H9 (cell line): ENCODE data around the gene PCDHGA8. TPM values are rescaled to one million over a fixed set of nuclear protein-coding genes. Genes with fewer than 3 reads are reported as not detected.

Experiments
- DNase-seq: peaks from one replicate; pipeline ENCODE4 v3.0.0-alpha.2; 2017
- H2AFZ ChIP-seq: one replicate; pipeline ENCODE4 v1.6.1; 2013; ENCODE audit warnings: mild to moderate bottlenecking, low read length, control low read depth, moderate library complexity
- H2AK5ac ChIP-seq: 2 replicates; pipeline ENCODE4 v1.6.1; 2013; ENCODE audit warnings: low read length, control low read depth, mixed read lengths; ENCODE audit not compliant: insufficient read length
- H2BK120ac ChIP-seq: one replicate; pipeline ENCODE4 v1.6.1; 2013; ENCODE audit warnings: low read depth, mild to moderate bottlenecking, low read length, control low read depth, inconsistent platforms; ENCODE audit not compliant: poor library complexity, severe bottlenecking
- H2BK12ac ChIP-seq: 2 replicates; pipeline ENCODE4 v1.6.1; 2013; ENCODE audit warnings: low read length, control low read depth, mixed read lengths, low read depth; ENCODE audit not compliant: insufficient read length
- H2BK15ac ChIP-seq: 2 replicates; pipeline ENCODE4 v1.6.1; 2013; ENCODE audit warnings: low read depth, low read length, control low read depth
- H2BK20ac ChIP-seq: one replicate; pipeline ENCODE4 v1.6.1; 2013; ENCODE audit warnings: low read depth, mild to moderate bottlenecking, low read length, control low read depth, inconsistent platforms; ENCODE audit not compliant: poor library complexity, severe bottlenecking
- H2BK5ac ChIP-seq: 2 replicates; pipeline ENCODE4 v1.6.1; 2013; ENCODE audit warnings: low read length, control low read depth, mixed read lengths; ENCODE audit not compliant: insufficient read length
- H3K14ac ChIP-seq: 2 replicates; pipeline ENCODE4 v1.6.1; 2013; ENCODE audit warnings: low read length, control low read depth; ENCODE audit not compliant: insufficient read depth
- H3K18ac ChIP-seq: 2 replicates; pipeline ENCODE4 v1.6.1; 2013; ENCODE audit warnings: low read depth, mild to moderate bottlenecking, mixed read lengths, low read length, control low read depth; ENCODE audit not compliant: insufficient read length
- H3K23ac ChIP-seq: 2 replicates; pipeline ENCODE4 v1.6.1; 2013; ENCODE audit warnings: low read length, control low read depth, mixed read lengths, low read depth; ENCODE audit not compliant: insufficient read length
- H3K23me2 ChIP-seq: 2 replicates; pipeline ENCODE4 v1.6.1; 2013; ENCODE audit warnings: low read depth, mild to moderate bottlenecking, mixed read lengths, low read length, control low read depth; ENCODE audit not compliant: insufficient read length, poor library complexity, severe bottlenecking
- H3K27ac ChIP-seq: 2 replicates; pipeline ENCODE4 v1.5.1; 2013; ENCODE audit warnings: low read length, control low read depth, mixed read lengths, low read depth; ENCODE audit not compliant: insufficient read length
- H3K27me3 ChIP-seq: 2 replicates; pipeline ENCODE4 v1.6.1; 2013; ENCODE audit warnings: low read length, control low read depth, inconsistent platforms; ENCODE audit not compliant: insufficient read depth
- H3K4ac ChIP-seq: 2 replicates; pipeline ENCODE4 v1.6.1; 2013; ENCODE audit warnings: low read depth, mild to moderate bottlenecking, control low read depth, inconsistent platforms, low read length, moderate library complexity
- H3K4me1 ChIP-seq: 2 replicates; pipeline ENCODE4 v1.6.1; 2013; ENCODE audit warnings: low read length, control low read depth, inconsistent platforms; ENCODE audit not compliant: insufficient read depth
- H3K4me2 ChIP-seq: 2 replicates; pipeline ENCODE4 v1.6.1; 2013; ENCODE audit warnings: low read length, control low read depth, mixed read lengths; ENCODE audit not compliant: insufficient read length, insufficient read depth
- H3K56ac ChIP-seq: 2 replicates; pipeline ENCODE4 v1.6.1; 2013; ENCODE audit warnings: low read depth, mild to moderate bottlenecking, mixed read lengths, low read length, control low read depth; ENCODE audit not compliant: insufficient read length
- H3K79me1 ChIP-seq: 2 replicates; pipeline ENCODE4 v1.6.1; 2013; ENCODE audit warnings: low read depth, mild to moderate bottlenecking, moderate library complexity, low read length, control low read depth, inconsistent platforms; ENCODE audit not compliant: insufficient read depth, poor library complexity, severe bottlenecking
- H3K79me2 ChIP-seq: 2 replicates; pipeline ENCODE4 v1.6.1; 2013; ENCODE audit warnings: low read length, control low read depth, inconsistent platforms; ENCODE audit not compliant: insufficient read depth
- H3K9ac ChIP-seq: 2 replicates; pipeline ENCODE4 v1.6.1; 2013; ENCODE audit warnings: low read length, control low read depth, mixed read lengths; ENCODE audit not compliant: insufficient read length; ENCODE audit errors: extremely low read depth
- H3K9me3 ChIP-seq: one replicate; pipeline ENCODE4 v1.6.1; 2013; ENCODE audit warnings: low read depth, low read length, inconsistent platforms; ENCODE audit not compliant: control insufficient read depth
- H3T11ph ChIP-seq: one replicate; pipeline ENCODE4 v1.6.1; 2013; ENCODE audit warnings: mild to moderate bottlenecking, low read length, control low read depth, inconsistent platforms
- H4K20me1 ChIP-seq: one replicate; pipeline ENCODE4 v1.6.1; 2013; ENCODE audit not compliant: control insufficient read depth, insufficient read length, insufficient read depth
- H4K5ac ChIP-seq: 2 replicates; pipeline ENCODE4 v1.6.1; 2013; ENCODE audit warnings: low read depth, mild to moderate bottlenecking, mixed read lengths, low read length, control low read depth; ENCODE audit not compliant: insufficient read length
- H4K8ac ChIP-seq: replicated peaks from 2 replicates; pipeline ENCODE4 v1.6.1; 2013; ENCODE audit warnings: low read length, control low read depth, mixed read lengths, low read depth; ENCODE audit not compliant: insufficient read length
- H4K91ac ChIP-seq: 2 replicates; pipeline ENCODE4 v1.6.1; 2013; ENCODE audit warnings: low read depth, mild to moderate bottlenecking, moderate library complexity, mixed read lengths, low read length, control low read depth; ENCODE audit not compliant: insufficient read length
- H3K27ac Mint-ChIP-seq, 3 experiments: 2 replicates in 2 of 3; 3 replicates in 1 of 3; pipeline ENCODE4 v1.8.0; 2020 to 2021; ENCODE audit warnings: mixed read lengths in 3 of 3, mild to moderate bottlenecking in 1 of 3, moderate library complexity in 1 of 3
- H3K27me3 Mint-ChIP-seq: 2 replicates; pipeline ENCODE4 v1.8.0; 2021; ENCODE audit warnings: low read depth, mild to moderate bottlenecking, moderate library complexity, mixed read lengths
- H3K36me3 Mint-ChIP-seq, 3 experiments: 2 replicates in 2 of 3; 3 replicates in 1 of 3; pipeline ENCODE4 v1.8.0; 2020 to 2021; ENCODE audit warnings: low read depth in 3 of 3, mixed read lengths in 3 of 3; ENCODE audit not compliant: insufficient read depth in 1 of 3
- H3K4me1 Mint-ChIP-seq, 2 experiments: 2 replicates each; pipeline ENCODE4 v1.8.0; 2020; ENCODE audit warnings: mixed read lengths in 2 of 2
- H3K4me3 Mint-ChIP-seq, 2 experiments: 2 replicates in 1 of 2; 3 replicates in 1 of 2; pipeline ENCODE4 v1.8.0; 2020 to 2021; ENCODE audit warnings: mild to moderate bottlenecking in 2 of 2, mixed read lengths in 2 of 2, moderate library complexity in 1 of 2
- H3K9me3 Mint-ChIP-seq, 2 experiments: 2 replicates in 1 of 2; 3 replicates in 1 of 2; pipeline ENCODE4 v1.8.0; 2020; ENCODE audit warnings: mild to moderate bottlenecking in 2 of 2, mixed read lengths in 2 of 2, moderate library complexity in 1 of 2
- CTCF ChIP-seq: fragments of 200-600 bp; sonication (generic); conservative IDR thresholded peaks from 3 replicates; pipeline ENCODE4 v1.8.0; 2021; ENCODE audit warnings: antibody characterized with exemption, mild to moderate bottlenecking
- WGBS: extraction: QIAGEN DNeasy Blood & Tissue Kit; methylation state at CpG from one replicate; pipeline ENCODE4 v1.1.7; 2013; ENCODE audit warnings: missing lambda C conversion rate, low lambda C conversion rate, mixed read lengths; ENCODE audit not compliant: insufficient read length; ENCODE audit errors: extremely low coverage; 5-methylcytosine and 5-hydroxymethylcytosine counted together
- total RNA-seq: library from RNA; stranded (reverse); gene quantifications from 2 replicates; pipeline ENCODE4 v1.2.1, GENCODE V29; 2021

Gene PCDHGA8
- total RNA-seq, 1 experiment from 2014 or later: 0.90 TPM

GRCh38 chr5:141354900-141355469 is 37.4 kb upstream of the PCDHGA8 start, which contains the start of gene PCDHGA4:
Gene PCDHGA4, plus strand, starts transcription at chr5:141355021. Its CDS starts 87 bp downstream, at chr5:141355108.
- Histone ChIP-seq H4K91ac (no peak within 1 kb of the TSS), H2BK5ac (no peak within 1 kb of the TSS), H4K5ac (no peak within 1 kb of the TSS), H3K27me3 (no peaks in the 10 kb centered on the region), H2AK5ac (no peak within 1 kb of the TSS), H3K79me2 (no peaks in the 10 kb centered on the region), H3K23ac (no peak within 1 kb of the TSS), H3K9ac (no peak within 1 kb of the TSS), H4K20me1 (no peaks in the 10 kb centered on the region), H2BK12ac (no peak within 1 kb of the TSS), H3K14ac (no peak within 1 kb of the TSS), H2BK20ac (no peak within 1 kb of the TSS), H4K8ac (no peak within 1 kb of the TSS), H3K79me1 (no peaks in the 10 kb centered on the region), H3K4ac (no peak within 1 kb of the TSS), H3K4me1 (no peaks in the 10 kb centered on the region), H2AFZ (no peak within 1 kb of the TSS), H2BK15ac (no peak within 1 kb of the TSS), H2BK120ac (no peak within 1 kb of the TSS), H3K4me2 (no peak within 1 kb of the TSS), H3K23me2 (peaks cover 3% of the 10 kb centered on the region), H3K27ac (no peak within 1 kb of the TSS), H3K56ac (no peak within 1 kb of the TSS), H3K18ac (no peak within 1 kb of the TSS), H3T11ph (no peak within 1 kb of the TSS), H3K9me3 (peaks cover 33% of the 10 kb centered on the region)
- peaks cover 2% of the 10 kb centered on the region for H3K27me3 Mint-ChIP-seq
- H3K4me3 Mint-ChIP-seq: no peak within 1 kb of the TSS
- H3K36me3 Mint-ChIP-seq: peaks cover 18 to 68% (median 50%) of the 10 kb centered on the region in 3 experiments
- no CpG with 5 or more reads among the region's 29 CpGs for WGBS
- peak; percentile 64 for TF ChIP-seq CTCF
- peaks cover 7% of the 10 kb centered on the region in 2 experiments for H3K4me1 Mint-ChIP-seq
- peaks cover 60 to 62% of the 10 kb centered on the region in 2 experiments for H3K9me3 Mint-ChIP-seq
- DNase-seq: no peak
- no peak within 1 kb of the TSS for H3K27ac Mint-ChIP-seq
